Measurements from ENCODE around the gene KCNJ16.

DNA sequence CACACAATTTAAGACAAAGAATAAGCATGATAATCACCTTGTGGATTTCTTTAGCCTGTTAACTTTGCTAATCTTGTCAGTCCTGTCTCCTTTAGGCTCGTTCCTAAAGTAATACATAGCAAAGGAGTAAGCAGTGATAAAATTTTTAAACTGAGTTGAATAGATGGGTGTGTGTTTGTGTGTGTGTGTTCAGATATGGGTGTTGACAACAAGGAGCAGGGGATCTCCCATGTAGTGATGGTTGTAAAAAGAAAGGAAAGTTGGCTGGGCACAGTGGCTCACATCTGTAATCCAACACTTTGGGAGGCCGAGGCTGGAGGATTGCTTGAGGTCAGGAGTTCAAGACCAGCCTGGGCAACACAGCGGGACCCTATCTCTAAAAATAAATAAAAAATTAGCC is 49.7 kb downstream of the KCNJ16 start:
- TF ChIP-seq YY1 (IDR thresholded peaks at IDR 0.05; ENCODE audit: insufficient read depth, insufficient read length) (no peak), ZNF274 (IDR thresholded peaks at IDR 0.05; ENCODE audit: low read depth, low read length) (no peak), SUZ12 (IDR thresholded peaks at IDR 0.05; ENCODE audit: extremely low read depth, insufficient read depth, insufficient read length) (no peak)

Measured in NT2/D1 (cell line).